GM12864 (cell line): ENCODE data around the gene NGB.
"Not testable (repeated sequence)": the region's sequence is repeated elsewhere in the genome, so short reads cannot be mapped to it uniquely, and the experiment has no call there.

Experiments used
- DNase-seq: peaks from one replicate; pipeline ENCODE4 v3.0.0-alpha.2; 2011; ENCODE audit warnings: low read depth
- H3K4me3 ChIP-seq: 2 replicates; pipeline ENCODE4 v1.5.1; 2011; ENCODE audit warnings: mild to moderate bottlenecking, low read depth, low read length, control low read depth
- CTCF ChIP-seq: IDR thresholded peaks from 2 replicates; pipeline ENCODE4 v1.5.1; 2011; ENCODE audit warnings: low read depth, mild to moderate bottlenecking, moderate library complexity, low read length, control low read depth, inconsistent platforms; ENCODE audit errors: missing control alignments

Gene NGB

GRCh38 chr14:77281852-77282410 lies 10.9 kb upstream of the NGB start:
- no peak overlapping the region for H3K4me3 ChIP-seq
- no peak for TF ChIP-seq CTCF
- no peak for DNase-seq

GRCh38 chr14:77280921-77281320 lies 9.9 kb upstream of the NGB start:
- H3K4me3 ChIP-seq, DNase-seq: not testable (repeated sequence)

GRCh38 chr14:77279719-77280118 lies 8.7 kb upstream of the NGB start:
- TF ChIP-seq CTCF, result no peak
- H3K4me3 ChIP-seq, result no peak overlapping the region
- no peak for DNase-seq

GRCh38 chr14:77278461-77279230 lies 7.6 kb upstream of the NGB start:
- H3K4me3 ChIP-seq, result no peak overlapping the region
- no peak for DNase-seq
- TF ChIP-seq CTCF, result no peak

- TF ChIP-seq CTCF, result no peak
These were observed 6.0 kb upstream of the NGB start for GRCh38 chr14:77276959-77277358.

GRCh38 chr14:77276295-77276935 lies 5.4 kb upstream of the NGB start:
- H3K4me3 ChIP-seq, result no peak overlapping the region
- no peak for DNase-seq
- no peak for TF ChIP-seq CTCF

More at GRCh38 chr14:77276959-77277358, 6.0 kb upstream of the NGB start:
- no peak for DNase-seq
- no peak overlapping the region for H3K4me3 ChIP-seq

- H3K4me3 ChIP-seq, result no peak overlapping the region
- TF ChIP-seq CTCF, result no peak
- DNase-seq, result no peak
These were observed 4.6 kb upstream of the NGB start for GRCh38 chr14:77275601-77276017.
